Measurements from ENCODE around the gene NTN1. TPM values are rescaled to one million over a fixed set of nuclear protein-coding genes. Genes with fewer than 3 reads are reported as not detected.

NTN1 gene
- total RNA-seq, 1 donor from 2014 or later = 0.45 TPM

DNA sequence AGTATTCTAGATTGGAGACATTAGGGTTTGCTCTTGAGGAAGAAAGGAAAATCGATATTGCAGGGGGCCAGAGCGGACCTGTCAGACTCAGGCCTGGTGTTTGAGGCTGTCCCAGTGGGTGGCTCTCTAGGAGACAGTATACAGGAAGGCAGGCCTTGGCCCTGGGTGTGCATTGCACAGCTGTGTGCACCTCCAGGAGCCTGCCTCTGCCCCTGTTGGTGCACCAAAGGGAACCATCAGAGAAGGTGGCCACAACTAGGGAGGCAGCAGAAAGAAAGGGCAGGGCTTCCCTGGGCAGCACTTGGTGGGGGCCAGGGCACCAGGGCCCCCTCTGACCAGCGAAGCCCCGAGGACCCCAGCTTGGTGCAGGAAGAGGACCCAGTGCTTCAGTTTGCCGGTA is 188.0 kb downstream of the NTN1 start:
- no peak for DNase-seq (ENCODE audit: low spot score)
- Histone ChIP-seq H3K9me3 (ENCODE audit: low read depth) (no peaks in the 10 kb centered on the region), H3K27ac (no peak overlapping the region), H3K36me3 (no peaks in the 10 kb centered on the region), H3K4me2 (no peak overlapping the region), H3F3A (ENCODE audit: low read depth) (peaks cover 11% of the 10 kb centered on the region), H3K9ac (no peak overlapping the region), H3K27me3 (peaks cover 67% of the 10 kb centered on the region), H3K4me3 (no peak overlapping the region), H2AFZ (replicated peaks) (no peak overlapping the region), H3K79me2 (ENCODE audit: low read depth) (no peaks in the 10 kb centered on the region), H4K20me1 (ENCODE audit: low read depth) (peaks cover 27% of the 10 kb centered on the region), H3K4me1 (peaks cover 16% of the 10 kb centered on the region)
- no peak for TF ChIP-seq EZH2 (IDR thresholded peaks at IDR 0.05)
- TF ChIP-seq, protein P1, sequence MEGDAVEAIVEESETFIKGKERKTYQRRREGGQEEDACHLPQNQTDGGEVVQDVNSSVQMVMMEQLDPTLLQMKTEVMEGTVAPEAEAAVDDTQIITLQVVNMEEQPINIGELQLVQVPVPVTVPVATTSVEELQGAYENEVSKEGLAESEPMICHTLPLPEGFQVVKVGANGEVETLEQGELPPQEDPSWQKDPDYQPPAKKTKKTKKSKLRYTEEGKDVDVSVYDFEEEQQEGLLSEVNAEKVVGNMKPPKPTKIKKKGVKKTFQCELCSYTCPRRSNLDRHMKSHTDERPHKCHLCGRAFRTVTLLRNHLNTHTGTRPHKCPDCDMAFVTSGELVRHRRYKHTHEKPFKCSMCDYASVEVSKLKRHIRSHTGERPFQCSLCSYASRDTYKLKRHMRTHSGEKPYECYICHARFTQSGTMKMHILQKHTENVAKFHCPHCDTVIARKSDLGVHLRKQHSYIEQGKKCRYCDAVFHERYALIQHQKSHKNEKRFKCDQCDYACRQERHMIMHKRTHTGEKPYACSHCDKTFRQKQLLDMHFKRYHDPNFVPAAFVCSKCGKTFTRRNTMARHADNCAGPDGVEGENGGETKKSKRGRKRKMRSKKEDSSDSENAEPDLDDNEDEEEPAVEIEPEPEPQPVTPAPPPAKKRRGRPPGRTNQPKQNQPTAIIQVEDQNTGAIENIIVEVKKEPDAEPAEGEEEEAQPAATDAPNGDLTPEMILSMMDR (IDR thresholded peaks at IDR 0.05) = no peak
- TF ChIP-seq EZH2phosphoT487 (IDR thresholded peaks at IDR 0.05) = no peak
- H3K36me3 Mint-ChIP-seq = no peaks in the 10 kb centered on the region
- H3K27me3 Mint-ChIP-seq (ENCODE audit: insufficient read depth, low read depth) = peaks cover 40% of the 10 kb centered on the region
- H3K27ac Mint-ChIP-seq = no peak overlapping the region
- peaks cover 17% of the 10 kb centered on the region for H3K4me1 Mint-ChIP-seq
- peaks cover 6% of the 10 kb centered on the region for H3K9me3 Mint-ChIP-seq
- no peak overlapping the region for H3K4me3 Mint-ChIP-seq

- Mint-ChIP-seq H3K27ac (no peak overlapping the region), H3K36me3 (no peaks in the 10 kb centered on the region), H3K9me3 (peaks cover 6% of the 10 kb centered on the region), H3K4me3 (no peak overlapping the region), H3K4me1 (peaks cover 17% of the 10 kb centered on the region), H3K27me3 (ENCODE audit: insufficient read depth, low read depth) (peaks cover 40% of the 10 kb centered on the region)
- no peak for TF ChIP-seq EZH2 (IDR thresholded peaks at IDR 0.05)
- TF ChIP-seq EZH2phosphoT487 (IDR thresholded peaks at IDR 0.05) = no peak
- TF ChIP-seq, protein P1 (IDR thresholded peaks at IDR 0.05) = no peak
- H3K9ac ChIP-seq = no peak overlapping the region
- H3K27ac ChIP-seq = no peak overlapping the region
- peaks cover 2% of the 10 kb centered on the region for H3K9me3 ChIP-seq (ENCODE audit: low read depth)
- no peak overlapping the region for H2AFZ ChIP-seq (replicated peaks)
- H4K20me1 ChIP-seq (ENCODE audit: low read depth) = peaks cover 27% of the 10 kb centered on the region
- no peak overlapping the region for H3K4me2 ChIP-seq
- H3K36me3 ChIP-seq = no peaks in the 10 kb centered on the region
- H3K27me3 ChIP-seq = peaks cover 62% of the 10 kb centered on the region
- peaks cover 16% of the 10 kb centered on the region for H3K4me1 ChIP-seq
- no peaks in the 10 kb centered on the region for H3K79me2 ChIP-seq (ENCODE audit: low read depth)
- peaks cover 11% of the 10 kb centered on the region for H3F3A ChIP-seq (ENCODE audit: low read depth)
- DNase-seq (ENCODE audit: low spot score) = no peak
- H3K4me3 ChIP-seq = no peak overlapping the region
These were observed 188.6 kb downstream of the NTN1 start for GRCh38 chr17:9209781-9210370.

- TF ChIP-seq, protein P1 (IDR thresholded peaks at IDR 0.05) = no peak
- TF ChIP-seq EZH2phosphoT487 (IDR thresholded peaks at IDR 0.05) = no peak
- no peak for TF ChIP-seq EZH2 (IDR thresholded peaks at IDR 0.05)
- Histone ChIP-seq H3K27ac (no peak overlapping the region), H3K4me3 (no peak overlapping the region), H3K27me3 (peaks cover 57% of the 10 kb centered on the region), H3F3A (ENCODE audit: low read depth) (peaks cover 6% of the 10 kb centered on the region), H4K20me1 (ENCODE audit: low read depth) (peaks cover 18% of the 10 kb centered on the region), H3K36me3 (peaks cover 6% of the 10 kb centered on the region), H3K4me1 (peaks cover 8% of the 10 kb centered on the region), H3K4me2 (no peak overlapping the region), H3K9me3 (ENCODE audit: low read depth) (peaks cover 16% of the 10 kb centered on the region), H3K9ac (no peak overlapping the region), H3K79me2 (ENCODE audit: low read depth) (no peaks in the 10 kb centered on the region), H2AFZ (replicated peaks) (no peak overlapping the region)
- peaks cover 46% of the 10 kb centered on the region for H3K27me3 Mint-ChIP-seq (ENCODE audit: insufficient read depth, low read depth)
- no peak overlapping the region for H3K27ac Mint-ChIP-seq
- H3K36me3 Mint-ChIP-seq = peaks cover 6% of the 10 kb centered on the region
- peaks cover 17% of the 10 kb centered on the region for H3K9me3 Mint-ChIP-seq
- peaks cover 6% of the 10 kb centered on the region for H3K4me1 Mint-ChIP-seq
- no peak overlapping the region for H3K4me3 Mint-ChIP-seq
- DNase-seq (ENCODE audit: low spot score) = no peak
These were observed 189.9 kb downstream of the NTN1 start for GRCh38 chr17:9211133-9211765.
